HG03196 (cell line): ENCODE data around the gene MAPK12.

Experiments
- ATAC-seq: cut with Tn5 transposase; IDR thresholded peaks from one replicate; pipeline ENCODE4 v1.9.1; 2021; ENCODE audit not compliant: unreplicated experiment

Gene MAPK12

GRCh38 chr22:50261615-50262459 lies at the start of gene MAPK12:
MAPK12 (minus strand) TSS chr22:50261683; CDS start chr22:50261509, 174 bp downstream.
- no peak for ATAC-seq

- no peak for ATAC-seq
Measured at GRCh38 chr22:50310949-50311444, 49.5 kb upstream of the MAPK12 start.

- ATAC-seq = no peak
Measured at GRCh38 chr22:50310031-50310722, 48.7 kb upstream of the MAPK12 start.

- ATAC-seq = no peak
Measured at GRCh38 chr22:50309601-50309991, 48.1 kb upstream of the MAPK12 start.

- no peak for ATAC-seq
Measured at GRCh38 chr22:50308986-50309600, 47.6 kb upstream of the MAPK12 start.

GRCh38 chr22:50308597-50308935 lies 47.1 kb upstream of the MAPK12 start:
- no peak for ATAC-seq

- no peak for ATAC-seq
Measured at GRCh38 chr22:50307890-50308596, 46.6 kb upstream of the MAPK12 start.

- ATAC-seq = no peak
Measured at GRCh38 chr22:50306753-50307749, 45.6 kb upstream of the MAPK12 start, which contains the start of gene PLXNB2. PLXNB2 (minus strand) TSS chr22:50307646; CDS start chr22:50290584, 17,062 bp downstream.

- peak; percentile 35 for ATAC-seq
Measured at GRCh38 chr22:50305923-50306566, 44.6 kb upstream of the MAPK12 start.

- no peak for ATAC-seq
Measured at GRCh38 chr22:50305393-50305922, 44.0 kb upstream of the MAPK12 start.

- no peak for ATAC-seq
Measured at GRCh38 chr22:50304528-50305392, 43.3 kb upstream of the MAPK12 start.

- no peak for ATAC-seq
Measured at GRCh38 chr22:50303848-50304527, 42.5 kb upstream of the MAPK12 start.

- no peak for ATAC-seq
Measured at GRCh38 chr22:50303515-50303847, 42.0 kb upstream of the MAPK12 start.

- ATAC-seq = no peak
Measured at GRCh38 chr22:50302564-50302963, 41.1 kb upstream of the MAPK12 start.

GRCh38 chr22:50302041-50302541 lies 40.6 kb upstream of the MAPK12 start:
- no peak for ATAC-seq

GRCh38 chr22:50301581-50301991 lies 40.1 kb upstream of the MAPK12 start:
- ATAC-seq = no peak

- ATAC-seq = no peak
Measured at GRCh38 chr22:50300620-50301257, 39.3 kb upstream of the MAPK12 start.
